DOHH2 (cell line): ENCODE results near the gene PIP.
"Not testable (repeated sequence)": the region's sequence is repeated elsewhere in the genome, so short reads cannot be mapped to it uniquely, and the experiment has no call there.

Experiments used
- H3F3A ChIP-seq: fragments of 200-600 bp; sonication (generic), shearing (Covaris generic); 2 replicates; pipeline ENCODE4 v1.6.0; 2016; ENCODE audit warnings: antibody characterized with exemption, mild to moderate bottlenecking; ENCODE audit not compliant: control insufficient read depth, insufficient read depth
- H3K27ac ChIP-seq: fragments of 200-600 bp; sonication (generic); 2 replicates; pipeline ENCODE4 v1.5.1; 2014; ENCODE audit warnings: low read depth, mild to moderate bottlenecking, low read length, moderate library complexity
- H3K27me3 ChIP-seq: fragments of 200-600 bp; sonication (generic); 2 replicates; pipeline ENCODE4 v1.6.1; 2014; ENCODE audit warnings: mild to moderate bottlenecking, low read length, mixed read lengths; ENCODE audit not compliant: control insufficient read depth
- H3K36me3 ChIP-seq: fragments of 200-600 bp; sonication (generic); 2 replicates; pipeline ENCODE4 v1.6.1; 2014; ENCODE audit warnings: mild to moderate bottlenecking, low read length, moderate library complexity, mixed read lengths; ENCODE audit not compliant: control insufficient read depth
- H3K4me1 ChIP-seq: fragments of 200-600 bp; sonication (generic); 2 replicates; pipeline ENCODE4 v1.6.1; 2014; ENCODE audit warnings: mild to moderate bottlenecking, low read length, mixed read lengths; ENCODE audit not compliant: control insufficient read depth
- H3K4me2 ChIP-seq: fragments of 200-600 bp; sonication (generic); 2 replicates; pipeline ENCODE4 v1.6.0; 2014; ENCODE audit warnings: mild to moderate bottlenecking, low read length, moderate library complexity
- H3K4me3 ChIP-seq: fragments of 200-600 bp; sonication (generic); 2 replicates; pipeline ENCODE4 v1.5.1; 2014; ENCODE audit warnings: mild to moderate bottlenecking, low read length, mixed read lengths
- H3K79me2 ChIP-seq: fragments of 200-600 bp; sonication (generic); 2 replicates; pipeline ENCODE4 v1.6.1; 2014; ENCODE audit warnings: mild to moderate bottlenecking, low read length, mixed read lengths; ENCODE audit not compliant: control insufficient read depth
- H3K9me2 ChIP-seq: fragments of 200-600 bp; sonication (generic); replicated peaks from 2 replicates; pipeline ENCODE4 v1.6.1; 2014; ENCODE audit warnings: mild to moderate bottlenecking, low read length, mixed read lengths; ENCODE audit not compliant: control insufficient read depth
- H3K9me3 ChIP-seq: fragments of 200-600 bp; sonication (generic); 2 replicates; pipeline ENCODE4 v1.6.1; 2014; ENCODE audit warnings: antibody characterized with exemption, low read length, mixed read lengths; ENCODE audit not compliant: control insufficient read depth, insufficient read depth
- H4K20me1 ChIP-seq: fragments of 200-600 bp; sonication (generic); 2 replicates; pipeline ENCODE4 v1.6.0; 2014; ENCODE audit warnings: low read depth, mild to moderate bottlenecking, antibody characterized with exemption, low read length, moderate library complexity; ENCODE audit not compliant: control insufficient read depth, insufficient read depth
- CTCF ChIP-seq: fragments of 200-600 bp; sonication (generic); IDR thresholded peaks from one replicate; pipeline ENCODE4 v1.5.1; 2014; ENCODE audit warnings: antibody characterized with exemption, mild to moderate bottlenecking, low read depth, low read length; ENCODE audit not compliant: poor library complexity, severe bottlenecking
- EZH2phosphoT487 ChIP-seq: fragments of 200-600 bp; sonication (generic); IDR thresholded peaks from 2 replicates; pipeline ENCODE4 v1.6.1; 2017; ENCODE audit warnings: borderline replicate concordance, mild to moderate bottlenecking, antibody characterized with exemption, low read length, moderate library complexity, mixed read lengths

The PIP gene

GRCh38 chr7:143147070-143147469 is 15.2 kb downstream of the PIP start:
- no peaks in the 10 kb centered on the region for H4K20me1 ChIP-seq
- peaks cover 4% of the 10 kb centered on the region; the same call in 1 of the 2 replicates for H3K9me3 ChIP-seq
- no peak overlapping the region for H3K27ac ChIP-seq
- no peaks in the 10 kb centered on the region for H3K36me3 ChIP-seq
- H3K9me2 ChIP-seq = no peaks in the 10 kb centered on the region
- TF ChIP-seq CTCF = no peak
- no peaks in the 10 kb centered on the region for H3K27me3 ChIP-seq
- H3K4me2 ChIP-seq = no peak overlapping the region
- no peaks in the 10 kb centered on the region for H3K4me1 ChIP-seq
- no peaks in the 10 kb centered on the region for H3F3A ChIP-seq
- H3K79me2 ChIP-seq = no peaks in the 10 kb centered on the region
- no peak overlapping the region for H3K4me3 ChIP-seq

- Histone ChIP-seq H3K9me3 (peaks cover 4% of the 10 kb centered on the region; the same call in 1 of the 2 replicates), H3K4me1 (no peaks in the 10 kb centered on the region), H3K9me2 (no peaks in the 10 kb centered on the region), H3K27me3 (no peaks in the 10 kb centered on the region), H4K20me1 (no peaks in the 10 kb centered on the region), H3K4me2 (no peak overlapping the region), H3K79me2 (no peaks in the 10 kb centered on the region), H3K27ac (no peak overlapping the region), H3K4me3 (no peak overlapping the region), H3F3A (no peaks in the 10 kb centered on the region), H3K36me3 (no peaks in the 10 kb centered on the region)
- TF ChIP-seq EZH2phosphoT487 = no peak
- TF ChIP-seq CTCF = no peak
Observed at GRCh38 chr7:143148050-143148449, 16.2 kb downstream of the PIP start.

GRCh38 chr7:143148651-143149050 is 16.8 kb downstream of the PIP start:
- Histone ChIP-seq H3K36me3 (no peaks in the 10 kb centered on the region), H3F3A (no peaks in the 10 kb centered on the region), H3K9me2 (no peaks in the 10 kb centered on the region), H3K27ac (no peak overlapping the region), H4K20me1 (no peaks in the 10 kb centered on the region), H3K9me3 (peaks cover 4% of the 10 kb centered on the region; the same call in 1 of the 2 replicates), H3K27me3 (no peaks in the 10 kb centered on the region), H3K4me2 (no peak overlapping the region), H3K4me1 (no peaks in the 10 kb centered on the region), H3K79me2 (no peaks in the 10 kb centered on the region), H3K4me3 (no peak overlapping the region)
- TF ChIP-seq CTCF (no peak), EZH2phosphoT487 (no peak)

GRCh38 chr7:143150696-143151095 is 18.8 kb downstream of the PIP start:
- not testable (repeated sequence) for H4K20me1 ChIP-seq, H3K4me2 ChIP-seq, H3K36me3 ChIP-seq, H3K27me3 ChIP-seq, H3K4me3 ChIP-seq, H3F3A ChIP-seq, H3K9me3 ChIP-seq, H3K9me2 ChIP-seq, H3K4me1 ChIP-seq, H3K79me2 ChIP-seq, H3K27ac ChIP-seq

GRCh38 chr7:143158617-143159016 is 26.7 kb downstream of the PIP start:
- H3K4me2 ChIP-seq, H3K27me3 ChIP-seq, H3K9me2 ChIP-seq, H3K4me3 ChIP-seq, H3K36me3 ChIP-seq, H3K4me1 ChIP-seq, H4K20me1 ChIP-seq, H3F3A ChIP-seq, H3K27ac ChIP-seq, H3K9me3 ChIP-seq, H3K79me2 ChIP-seq: not testable (repeated sequence)
